Gastrocnemius medialis (tissue), 4 donors: Measurements from ENCODE around the gene SYCP2. TPM values are rescaled to one million over a fixed set of nuclear protein-coding genes. Genes with fewer than 3 reads are reported as not detected.

ENCODE experiments used
- ATAC-seq, 2 donors: fragments of 150-250 bp; one replicate each; pipeline ENCODE4 v1.9.1; 2016
- DNase-seq, 2 donors: peaks; one replicate each; pipeline ENCODE4 v3.0.0-alpha.2; 2019
- H3K27ac ChIP-seq, 4 donors: fragments of 200-600 bp; sonication (generic); 1 replicate in 1 of 4; 2 replicates in 3 of 4; pipeline ENCODE4 v1.5.1; 2016 to 2018; ENCODE audit warnings: mild to moderate bottlenecking in 2 of 4, moderate library complexity in 1 of 4
- H3K27me3 ChIP-seq, 3 donors: fragments of 200-600 bp; sonication (generic) in 2 of 3; 1 replicate in 1 of 3; 2 replicates in 2 of 3; pipeline versions ENCODE4 v1.5.1 to v1.6.0; 2016 to 2019; ENCODE audit warnings: mild to moderate bottlenecking in 1 of 3, moderate library complexity in 1 of 3
- H3K36me3 ChIP-seq, 2 donors: fragments of 200-600 bp; sonication (generic) in 1 of 2; one replicate each; pipeline ENCODE4 v1.5.1; 2017 to 2018
- H3K4me1 ChIP-seq, 2 donors: fragments of 200-600 bp; sonication (generic) in 1 of 2; one replicate each; pipeline ENCODE4 v1.5.1; 2016 to 2017; ENCODE audit warnings: mild to moderate bottlenecking in 2 of 2
- H3K4me3 ChIP-seq, 4 donors: fragments of 200-600 bp; sonication (generic) in 3 of 4; 1 replicate in 1 of 4; 2 replicates in 3 of 4; pipeline ENCODE4 v1.5.1; 2016 to 2019; ENCODE audit warnings: mild to moderate bottlenecking in 2 of 4
- H3K9me3 ChIP-seq, 3 donors: fragments of 200-600 bp; sonication (generic) in 2 of 3; 1 replicate in 1 of 3; 2 replicates in 2 of 3; pipeline ENCODE4 v1.5.1; 2016 to 2019
- POLR2A ChIP-seq, 2 donors: fragments of 450-650 bp; IDR thresholded peaks; one replicate each; pipeline ENCODE4 v1.6.1; 2017; ENCODE audit warnings: antibody characterized with exemption in 2 of 2, mild to moderate bottlenecking in 2 of 2, moderate library complexity in 2 of 2
- in situ Hi-C, 4 donors: fragments of 200-750 bp; cut with MboI; loops; one replicate each; pipeline versions ENCODE4 v1.15.0 to v1.8.0; 2017; ENCODE audit warnings: low sequenced_read_pairs in 4 of 4
- intact Hi-C: fragments of 100-400 bp; cut with DNase I; formaldehyde crosslinking; loops from one replicate; pipeline ENCODE4 v1.15.1; 2023; ENCODE audit warnings: low total_unique reads
- total RNA-seq, 4 donors: library from RNA; depleted of rRNA; stranded (reverse); fragments of >200 nt; gene quantifications; one replicate each; pipeline versions ENCODE4 v1.1.0 to v1.2.3, GENCODE V29; 2016
- TF ChIP-seq, protein P1 (sequence below), 5 experiments: fragments of 450-650 bp in 3 of 5; fragments of 200-600 bp in 2 of 5; sonication (generic) in 2 of 5; IDR thresholded peaks in 4 of 5; conservative IDR thresholded peaks in 1 of 5; 1 replicate in 4 of 5; 2 replicates in 1 of 5; pipeline ENCODE4 v1.5.1; 2016 to 2019; ENCODE audit warnings: antibody characterized with exemption in 5 of 5, mild to moderate bottlenecking in 3 of 5, moderate library complexity in 3 of 5

SYCP2 gene
- total RNA-seq, 4 donors from 2014 or later, result 0.10 to 0.78 (median 0.39) TPM

DNA sequence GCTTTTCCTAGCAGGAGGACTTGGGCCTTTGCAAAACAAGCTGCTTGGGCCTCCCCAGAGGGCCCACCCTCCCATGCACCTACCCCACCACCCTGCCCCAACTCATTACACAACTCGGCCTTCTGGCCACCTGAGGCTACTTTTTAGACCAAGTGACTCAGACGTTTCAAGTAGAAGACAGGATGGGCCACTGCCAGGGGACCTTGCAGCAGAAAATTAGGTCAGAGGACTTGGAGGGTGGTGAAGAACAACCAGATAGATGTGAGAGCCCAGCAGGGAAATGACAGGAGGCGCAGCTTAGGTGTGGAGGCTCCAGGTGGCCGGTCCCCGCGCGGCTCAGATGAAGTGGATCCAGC, 5.2 kb upstream of the SYCP2 start:
- ATAC-seq, result peak; percentile 67 to 68
- H3K4me1 ChIP-seq, result peaks cover 53 to 56% of the 10 kb centered on the region in 2 donors
- in situ Hi-C loops (no loop called here), intact Hi-C loops (no loop called here)
- H3K4me3 ChIP-seq, result peak overlapping the region; percentile 11 to 90 (median 54)
- H3K27ac ChIP-seq, result peak overlapping the region; percentile 91 to 99 (median 93)
- peak; percentile 91 to 96 for DNase-seq
- peaks cover 0 to 13% of the 10 kb centered on the region in 2 donors for H3K36me3 ChIP-seq
- H3K9me3 ChIP-seq, result no peaks in the 10 kb centered on the region
- no peak for TF ChIP-seq POLR2A (IDR thresholded peaks at IDR 0.05)
- TF ChIP-seq, protein P1, sequence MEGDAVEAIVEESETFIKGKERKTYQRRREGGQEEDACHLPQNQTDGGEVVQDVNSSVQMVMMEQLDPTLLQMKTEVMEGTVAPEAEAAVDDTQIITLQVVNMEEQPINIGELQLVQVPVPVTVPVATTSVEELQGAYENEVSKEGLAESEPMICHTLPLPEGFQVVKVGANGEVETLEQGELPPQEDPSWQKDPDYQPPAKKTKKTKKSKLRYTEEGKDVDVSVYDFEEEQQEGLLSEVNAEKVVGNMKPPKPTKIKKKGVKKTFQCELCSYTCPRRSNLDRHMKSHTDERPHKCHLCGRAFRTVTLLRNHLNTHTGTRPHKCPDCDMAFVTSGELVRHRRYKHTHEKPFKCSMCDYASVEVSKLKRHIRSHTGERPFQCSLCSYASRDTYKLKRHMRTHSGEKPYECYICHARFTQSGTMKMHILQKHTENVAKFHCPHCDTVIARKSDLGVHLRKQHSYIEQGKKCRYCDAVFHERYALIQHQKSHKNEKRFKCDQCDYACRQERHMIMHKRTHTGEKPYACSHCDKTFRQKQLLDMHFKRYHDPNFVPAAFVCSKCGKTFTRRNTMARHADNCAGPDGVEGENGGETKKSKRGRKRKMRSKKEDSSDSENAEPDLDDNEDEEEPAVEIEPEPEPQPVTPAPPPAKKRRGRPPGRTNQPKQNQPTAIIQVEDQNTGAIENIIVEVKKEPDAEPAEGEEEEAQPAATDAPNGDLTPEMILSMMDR (IDR thresholded peaks at IDR 0.05 in 4 of 5, conservative IDR thresholded peaks at IDR 0.05 in 1 of 5), result no peak
- H3K27me3 ChIP-seq, result no peaks in the 10 kb centered on the region

DNA sequence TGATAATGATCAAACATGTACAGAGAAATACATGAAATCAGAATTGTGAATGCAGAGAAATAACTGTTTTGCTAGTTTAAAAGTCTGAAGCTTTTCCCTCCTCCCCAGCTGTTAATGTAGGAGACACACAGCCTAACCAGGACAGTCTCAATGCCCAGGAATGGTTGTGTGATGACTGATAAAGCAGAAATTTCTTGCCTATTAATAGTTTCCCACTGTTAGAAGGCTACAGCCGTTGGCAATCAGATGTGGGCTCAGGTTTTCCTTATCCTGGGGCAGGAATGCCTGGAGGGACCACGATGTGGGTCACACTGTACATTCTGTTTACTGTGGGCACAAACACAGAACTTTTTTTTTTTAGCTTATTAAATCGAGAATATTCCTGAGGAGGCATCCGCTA, 4.8 kb upstream of the SYCP2 start:
- intact Hi-C loops (no loop called here), in situ Hi-C loops (no loop called here)
- H3K27me3 ChIP-seq, result no peaks in the 10 kb centered on the region
- no peaks in the 10 kb centered on the region for H3K9me3 ChIP-seq
- H3K4me1 ChIP-seq, result peaks cover 55 to 56% of the 10 kb centered on the region in 2 donors
- H3K36me3 ChIP-seq, result peaks cover 0 to 9% of the 10 kb centered on the region in 2 donors
- ATAC-seq, result peak; percentile 59 to 62
- peak; percentile 47 to 52 for DNase-seq
- H3K4me3 ChIP-seq, result peak overlapping the region; percentile 11 to 90 (median 54)
- H3K27ac ChIP-seq, result peak overlapping the region; percentile 91 to 99 (median 93)
- TF ChIP-seq, protein P1 (IDR thresholded peaks at IDR 0.05 in 4 of 5, conservative IDR thresholded peaks at IDR 0.05 in 1 of 5), result no peak
- peak in 1 of 2 donors; percentile 49 for TF ChIP-seq POLR2A (IDR thresholded peaks at IDR 0.05)

DNA sequence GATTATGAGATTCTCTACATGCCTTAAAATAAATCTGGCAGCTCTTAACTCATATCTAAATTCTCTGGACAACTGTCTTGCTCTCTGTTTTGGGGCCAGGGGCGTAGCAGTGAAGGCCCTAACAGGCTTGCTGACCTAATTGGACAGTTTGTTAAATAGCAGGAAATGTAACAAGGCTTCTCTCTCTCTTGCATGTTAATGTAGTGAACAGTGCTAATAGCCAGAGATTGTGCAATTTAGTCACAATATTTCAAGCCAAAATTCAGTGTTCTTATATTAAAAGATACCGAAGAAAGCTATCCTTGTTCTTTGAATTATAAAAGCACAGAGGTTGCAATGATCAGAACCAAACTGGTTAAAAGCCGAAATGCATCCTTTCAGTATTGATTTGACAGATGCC, 3.7 kb upstream of the SYCP2 start:
- no peaks in the 10 kb centered on the region for H3K9me3 ChIP-seq
- in situ Hi-C loops, result no loop called here
- ATAC-seq, result no peak
- H3K36me3 ChIP-seq, result no peaks in the 10 kb centered on the region
- H3K4me3 ChIP-seq, result peak overlapping the region in 2 of 4 donors; percentile 30 to 90
- intact Hi-C loops, result no loop called here
- peak overlapping the region; percentile 91 to 99 (median 93) for H3K27ac ChIP-seq
- H3K27me3 ChIP-seq, result no peaks in the 10 kb centered on the region
- no peak for DNase-seq
- TF ChIP-seq, protein P1 (IDR thresholded peaks at IDR 0.05 in 4 of 5, conservative IDR thresholded peaks at IDR 0.05 in 1 of 5), result no peak
- TF ChIP-seq POLR2A (IDR thresholded peaks at IDR 0.05), result no peak
- peaks cover 44 to 49% of the 10 kb centered on the region in 2 donors for H3K4me1 ChIP-seq

DNA sequence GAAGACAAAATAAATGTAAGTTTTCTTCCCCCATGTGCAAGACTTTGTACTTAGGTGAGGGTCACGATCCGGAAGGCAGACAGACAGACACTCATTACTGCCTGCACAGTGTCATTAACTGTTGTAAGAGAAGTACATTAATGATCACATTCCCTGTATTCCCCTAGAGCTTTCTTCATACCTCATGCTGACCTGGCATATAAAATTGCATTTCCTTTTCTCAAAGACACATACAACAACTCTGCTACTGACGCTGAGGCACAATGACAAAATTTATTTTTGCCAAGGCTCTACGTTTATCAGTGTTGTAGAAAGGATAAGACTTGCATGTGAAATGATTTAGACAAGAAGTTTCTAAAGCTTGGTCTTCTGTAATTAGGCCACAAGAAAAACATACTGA, 3.0 kb upstream of the SYCP2 start:
- Histone ChIP-seq H3K4me3 (peak overlapping the region in 1 of 4 donors; percentile 30), H3K4me1 (peaks cover 37 to 42% of the 10 kb centered on the region in 2 donors)

More for the DNA sequence above, 3.0 kb upstream of the SYCP2 start:
- DNase-seq, result no peak
- H3K36me3 ChIP-seq, result no peaks in the 10 kb centered on the region
- no peaks in the 10 kb centered on the region for H3K27me3 ChIP-seq
- ATAC-seq, result no peak
- H3K9me3 ChIP-seq, result no peaks in the 10 kb centered on the region
- peak overlapping the region; percentile 91 to 99 (median 93) for H3K27ac ChIP-seq
- intact Hi-C loops, result no loop called here
- TF ChIP-seq POLR2A (IDR thresholded peaks at IDR 0.05), result no peak
- TF ChIP-seq, protein P1 (IDR thresholded peaks at IDR 0.05 in 4 of 5, conservative IDR thresholded peaks at IDR 0.05 in 1 of 5), result no peak
- in situ Hi-C loops, result no loop called here
